Measurements from ENCODE around the gene CACNA1H.

- TF ChIP-seq CTCF (IDR thresholded peaks at IDR 0.05; ENCODE audit: low read depth, low read length, poor library complexity, severe bottlenecking): no peak
- TF ChIP-seq EZH2phosphoT487 (IDR thresholded peaks at IDR 0.05; ENCODE audit: borderline replicate concordance, low read length): no peak
Observed at GRCh38 chr16:1140582-1141162, 12.2 kb upstream of the CACNA1H start.

Measured in DOHH2 (cell line).